DMS114 treated with DMSO at 0.1 percent for 48 hours (cell line): ENCODE data around the gene ZDHHC11B.

ENCODE experiments used
- DNase-seq: peaks from one replicate; lab custom pipeline; 2025; ENCODE audit not compliant: unreplicated experiment; lab: John Stamatoyannopoulos, UW

Gene ZDHHC11B

GRCh38 chr5:675111-675870 is 109.2 kb downstream of the ZDHHC11B start:
- DNase-seq = no peak

GRCh38 chr5:674630-675011 is 109.9 kb downstream of the ZDHHC11B start:
- DNase-seq = no peak

GRCh38 chr5:673831-674629 is 110.5 kb downstream of the ZDHHC11B start:
- DNase-seq = no peak

GRCh38 chr5:673161-673830 is 111.2 kb downstream of the ZDHHC11B start:
- no peak for DNase-seq

- DNase-seq = peak; percentile 30
Measured at GRCh38 chr5:672329-673160, 112.0 kb downstream of the ZDHHC11B start.

- DNase-seq = peak; percentile 45
Measured at GRCh38 chr5:671459-672328, 112.8 kb downstream of the ZDHHC11B start.

- no peak for DNase-seq
Measured at GRCh38 chr5:670396-671270, 113.9 kb downstream of the ZDHHC11B start.

- DNase-seq = no peak
Measured at GRCh38 chr5:669842-670395, 114.6 kb downstream of the ZDHHC11B start.

- DNase-seq = no peak
Measured at GRCh38 chr5:669111-669841, 115.3 kb downstream of the ZDHHC11B start.

GRCh38 chr5:668283-668995 is 116.1 kb downstream of the ZDHHC11B start:
- no peak for DNase-seq

- DNase-seq = no peak
Measured at GRCh38 chr5:666816-667498, 117.6 kb downstream of the ZDHHC11B start.

GRCh38 chr5:665956-666711 is 118.4 kb downstream of the ZDHHC11B start:
- DNase-seq = no peak

GRCh38 chr5:665541-665955 is 119.0 kb downstream of the ZDHHC11B start:
- DNase-seq = no peak

GRCh38 chr5:664994-665360 is 119.6 kb downstream of the ZDHHC11B start:
- DNase-seq = no peak

GRCh38 chr5:664343-664993 is 120.1 kb downstream of the ZDHHC11B start:
- no peak for DNase-seq
